K562 treated with DMSO at 1 percent for 24 hours (cell line): ENCODE results near the gene PRKRIP1. TPM values are rescaled to one million over a fixed set of nuclear protein-coding genes. Genes with fewer than 3 reads are reported as not detected.

Experiments used
- total RNA-seq: library from RNA; unstranded; fragments of 300-600 nt; gene quantifications from 2 replicates; pipeline ENCODE4 v1.2.3, GENCODE V29; 2022; ENCODE audit warnings: low read depth; ENCODE audit not compliant: insufficient read depth

Gene PRKRIP1, protein sequence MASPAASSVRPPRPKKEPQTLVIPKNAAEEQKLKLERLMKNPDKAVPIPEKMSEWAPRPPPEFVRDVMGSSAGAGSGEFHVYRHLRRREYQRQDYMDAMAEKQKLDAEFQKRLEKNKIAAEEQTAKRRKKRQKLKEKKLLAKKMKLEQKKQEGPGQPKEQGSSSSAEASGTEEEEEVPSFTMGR
- 28.3 and 33.4 TPM in 2 replicates for total RNA-seq

DNA sequence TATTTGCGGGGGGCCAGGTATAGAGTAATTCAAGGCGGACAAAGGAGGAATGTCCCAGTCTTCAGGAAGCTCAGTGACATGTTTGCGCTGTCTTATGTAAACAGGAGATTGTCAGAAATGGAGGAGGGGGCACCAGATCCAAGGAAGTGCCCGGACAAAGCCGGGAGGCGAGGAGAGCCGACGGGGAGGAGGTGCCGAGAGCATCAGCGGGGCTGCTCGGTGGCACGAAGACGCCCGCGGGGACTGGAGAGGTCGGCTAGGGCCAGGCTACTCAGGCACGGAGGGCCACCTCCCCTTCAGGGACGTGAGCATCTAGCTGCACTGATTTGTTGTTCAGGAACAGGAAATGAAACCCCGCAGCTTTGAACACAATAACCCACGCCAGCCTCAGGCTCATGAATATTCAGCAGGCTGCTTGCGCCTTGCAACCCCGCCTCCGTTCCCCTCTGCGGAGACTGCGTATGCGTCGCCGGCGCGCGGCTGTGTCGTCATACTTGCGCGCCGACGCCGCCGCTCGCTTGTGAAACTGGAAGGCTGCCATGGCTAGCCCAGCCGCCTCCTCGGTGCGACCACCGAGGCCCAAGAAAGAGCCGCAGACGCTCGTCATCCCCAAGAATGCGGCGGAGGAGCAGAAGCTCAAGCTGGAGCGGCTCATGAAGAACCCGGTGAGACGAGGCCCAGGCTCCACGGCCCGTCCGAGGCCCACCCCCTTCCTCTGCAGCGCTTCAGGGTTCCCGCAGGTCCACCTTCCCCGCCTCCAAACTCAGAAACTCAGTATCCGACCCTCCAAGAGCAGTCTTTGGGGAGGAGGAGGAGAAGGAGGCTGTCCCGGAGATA, at the start of gene PRKRIP1:
Gene PRKRIP1, plus strand, starts transcription at position 491 of the 837 bp plus-strand sequence. Its CDS starts 49 bp downstream, at position 540.

DNA sequence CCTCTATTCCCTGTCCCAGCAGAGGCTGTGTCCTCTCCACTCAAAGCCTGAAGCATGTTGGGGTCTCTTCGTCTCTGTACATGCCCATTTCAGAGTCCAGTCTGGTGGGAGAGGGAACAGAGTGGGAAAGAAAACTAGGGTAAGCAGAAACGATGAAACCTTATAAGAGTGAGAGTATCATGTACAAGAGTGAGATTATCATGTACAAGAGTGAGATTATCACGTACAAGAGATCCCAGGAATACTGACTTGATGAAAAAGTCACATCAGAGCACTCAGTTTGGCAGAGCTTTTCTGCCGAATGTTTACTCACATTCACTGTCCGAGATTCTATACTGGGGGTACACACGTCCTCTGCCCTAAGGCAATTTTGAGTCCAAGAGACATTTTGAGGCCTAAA, 39.8 kb upstream of the PRKRIP1 start, which contains the start of gene SPDYE6:
Gene SPDYE6, minus strand, starts transcription at position 101 of the 400 bp plus-strand sequence. CDS start 421 bp downstream, outside the sequence.

DNA sequence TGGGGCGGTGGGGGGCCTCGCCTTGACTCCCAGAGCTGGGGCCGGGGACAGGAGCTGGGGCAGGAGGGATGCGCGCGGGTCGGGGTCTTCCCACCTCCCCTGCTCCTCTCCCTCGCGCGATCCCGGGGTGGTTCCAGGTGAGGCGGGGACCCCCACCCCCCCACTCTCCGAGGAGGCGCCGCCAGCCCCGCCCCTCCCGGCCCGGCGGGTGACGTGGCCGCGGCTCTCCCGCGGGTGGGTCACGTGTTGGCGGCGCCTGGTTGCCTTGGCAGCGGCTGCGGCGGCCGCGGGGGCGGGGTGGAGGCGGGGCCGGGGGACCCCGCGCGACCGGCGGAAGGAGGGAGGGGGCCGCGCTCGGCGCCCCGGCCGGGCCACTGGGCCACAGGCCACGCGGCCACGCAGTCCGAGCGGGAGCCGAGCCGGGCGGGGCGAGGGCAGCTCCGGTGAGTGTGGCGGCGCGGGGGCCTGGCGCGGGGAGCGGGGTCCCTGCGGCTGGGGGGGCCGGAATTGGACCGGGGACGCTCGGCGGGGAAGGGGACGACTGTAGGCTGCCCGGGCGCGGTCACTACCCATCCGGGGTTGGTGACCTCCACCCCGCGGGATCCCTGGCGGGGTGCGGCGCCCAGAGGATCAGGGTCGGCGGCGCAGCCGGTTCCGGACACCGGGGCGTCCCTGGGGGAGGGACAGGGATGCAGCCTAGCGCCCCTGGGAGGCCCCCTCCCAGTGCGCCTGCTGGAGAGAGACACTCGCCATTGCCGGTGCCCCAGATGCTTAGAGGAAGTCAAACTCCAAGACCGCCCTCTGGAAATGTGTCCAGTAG, 37.3 kb downstream of the PRKRIP1 start, which contains the start of gene ORAI2:
Gene ORAI2, plus strand, starts transcription at position 357 of the 820 bp plus-strand sequence. CDS start 5,382 bp downstream, outside the sequence.

DNA sequence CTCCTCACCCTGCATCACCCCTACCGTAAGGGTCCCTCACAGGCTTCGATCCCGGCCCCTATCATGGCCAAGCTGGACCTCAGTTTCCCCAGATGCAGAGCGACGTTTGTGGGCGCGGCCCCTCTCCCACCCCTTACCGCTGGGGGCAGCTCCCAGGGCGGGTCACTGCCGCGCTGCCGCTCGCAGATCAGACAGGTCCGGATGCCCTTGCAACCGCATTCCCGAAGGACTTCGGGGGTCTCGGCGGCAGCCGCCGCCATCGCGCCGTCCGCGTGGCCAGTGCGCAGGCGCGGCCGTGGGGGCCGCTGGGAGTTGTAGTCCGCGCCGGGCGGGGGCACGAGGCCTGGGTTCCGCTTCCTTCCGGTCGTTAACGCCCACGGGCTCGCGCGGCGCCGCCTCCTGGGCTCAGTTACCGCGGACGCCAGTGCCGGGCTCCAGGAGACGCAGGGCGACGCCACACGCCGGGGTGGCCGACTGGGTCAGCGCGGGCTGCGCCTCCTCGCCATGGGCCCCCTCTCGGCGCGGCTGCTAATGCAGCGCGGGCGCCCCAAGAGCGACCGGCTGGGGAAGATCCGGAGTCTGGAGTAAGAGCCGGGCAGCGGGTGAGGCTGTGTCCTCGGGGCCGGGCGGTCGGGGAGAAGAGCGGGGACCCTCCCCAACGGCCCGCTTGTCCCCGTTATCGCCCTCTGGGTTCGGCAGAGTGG, 68.6 kb downstream of the PRKRIP1 start, which contains the start of the genes ALKBH4 and LRWD1:
Gene ALKBH4, minus strand, starts transcription at position 287 of the 704 bp plus-strand sequence. Its CDS starts 27 bp downstream, at position 260.
Gene LRWD1, plus strand, starts transcription at position 408 of the 704 bp plus-strand sequence. Its CDS starts 97 bp downstream, at position 505.

Other genes with a start within 250 kb of the PRKRIP1 start
- gene SH2B2, start 109.5 kb upstream of the PRKRIP1 start, total RNA-seq: 0.60 and 1.2 TPM in 2 replicates
- 1.0 and 1.3 TPM in 2 replicates for gene SPDYE6, start 39.9 kb upstream of the PRKRIP1 start, total RNA-seq
- 59.9 and 60.8 TPM in 2 replicates for gene ORAI2, start 37.2 kb downstream of the PRKRIP1 start, total RNA-seq
- gene ALKBH4, start 68.5 kb downstream of the PRKRIP1 start, total RNA-seq: 18.8 and 19.9 TPM in 2 replicates
- 83.4 and 86.4 TPM in 2 replicates for gene LRWD1, start 68.6 kb downstream of the PRKRIP1 start, total RNA-seq
- 160 and 166 TPM in 2 replicates for gene POLR2J, start 82.6 kb downstream of the PRKRIP1 start, total RNA-seq
- 12.1 and 15.5 TPM in 2 replicates for gene RASA4B, start 121.4 kb downstream of the PRKRIP1 start, total RNA-seq
- 6.6 and 11.3 TPM in 2 replicates for gene UPK3BL2, start 147.3 kb downstream of the PRKRIP1 start, total RNA-seq
- not detected in 2 replicates for gene SPDYE2, start 154.9 kb downstream of the PRKRIP1 start, total RNA-seq
- gene POLR2J3, start 176.2 kb downstream of the PRKRIP1 start, total RNA-seq: 26.5 and 28.3 TPM in 2 replicates
- gene RASA4, start 220.4 kb downstream of the PRKRIP1 start, total RNA-seq: 15.6 and 18.7 TPM in 2 replicates
- gene UPK3BL1, start 246.4 kb downstream of the PRKRIP1 start, total RNA-seq: 36.0 and 43.2 TPM in 2 replicates